GM10248 (cell line): Measurements from ENCODE around the gene BCL2L13.

Source experiments
- CTCF ChIA-PET: fragments of 300-600 bp; sonication (Branson Sonifier 250); formaldehyde crosslinking; extraction: SDS; loops from one replicate; lab custom pipeline; 2021; ENCODE audit warnings: antibody characterized with exemption; lab: Yijun Ruan, JAX
- POLR2A ChIA-PET: fragments of 350-650 bp; sonication (Branson Sonifier 250); formaldehyde crosslinking; extraction: SDS; loops from one replicate; lab custom pipeline; 2020; ENCODE audit warnings: antibody characterized with exemption; lab: Yijun Ruan, JAX
- DNase-seq: peaks from one replicate; pipeline ENCODE4 v3.0.0; 2012; ENCODE audit errors: extremely low spot score
- CTCF ChIP-seq: IDR thresholded peaks from 2 replicates; pipeline ENCODE4 v1.5.1; 2012; ENCODE audit warnings: mild to moderate bottlenecking, low read depth; ENCODE audit errors: extremely low read depth, missing control alignments, control extremely low read depth

BCL2L13 gene

GRCh38 chr22:17774206-17774925 lies 135.8 kb downstream of the BCL2L13 start, which contains the start of gene BID:
Gene BID, minus strand, starts transcription at chr22:17774469. Its CDS starts 24,353 bp downstream, at chr22:17750116.
- CTCF ChIA-PET: interaction anchor here (1.7 to 3.9 kb wide), 4 partner anchors 17 to 302 kb away, joined by 7 to 46 read pairs (median 10); no protein-coding TSS in a partner anchor
- TF ChIP-seq CTCF: no peak
- POLR2A ChIA-PET: no interaction called here
- DNase-seq: peak; percentile 69

GRCh38 chr22:17774926-17775685 lies 136.5 kb downstream of the BCL2L13 start:
- ChIA-PET POLR2A (no interaction called here), CTCF (interaction anchor here (3.9 kb wide), 1 partner anchor 34 kb away, joined by 46 read pairs; no protein-coding TSS in a partner anchor)

GRCh38 chr22:17775781-17776465 lies 137.4 kb downstream of the BCL2L13 start:
- POLR2A ChIA-PET: interaction anchor here (0.8 kb wide), 1 partner anchor 11 kb away, joined by 4 read pairs; no protein-coding TSS in a partner anchor
- DNase-seq: no peak
- TF ChIP-seq CTCF: no peak
- CTCF ChIA-PET: interaction anchor here (1.5 to 1.9 kb wide), 2 partner anchors 9 to 10 kb away, joined by 3 to 11 read pairs; no protein-coding TSS in a partner anchor

More at GRCh38 chr22:17774926-17775685, 136.5 kb downstream of the BCL2L13 start:
- no peak for TF ChIP-seq CTCF
- DNase-seq: no peak

GRCh38 chr22:17777005-17777716 lies 138.6 kb downstream of the BCL2L13 start:
- no peak for TF ChIP-seq CTCF
- ChIA-PET CTCF (interaction anchor here (1.2 to 5.6 kb wide), 5 partner anchors 8 to 218 kb away, joined by 3 to 44 read pairs (median 6); no protein-coding TSS in a partner anchor), POLR2A (interaction anchor here (0.8 kb wide), 1 partner anchor 12 kb away, joined by 4 read pairs; no protein-coding TSS in a partner anchor)
- peak; percentile 81 for DNase-seq

- CTCF ChIA-PET: interaction anchor here (1.2 to 5.6 kb wide), 4 partner anchors 8 to 219 kb away, joined by 3 to 44 read pairs (median 8); no protein-coding TSS in a partner anchor
- POLR2A ChIA-PET: no interaction called here
- TF ChIP-seq CTCF: no peak
These were observed 139.1 kb downstream of the BCL2L13 start for GRCh38 chr22:17777717-17778044.

More at GRCh38 chr22:17777717-17778044, 139.1 kb downstream of the BCL2L13 start:
- no peak for DNase-seq
